NCI-H1048 (cell line): ENCODE measurements around the gene ZNF408.

ENCODE experiments used
- DNase-seq: peaks from one replicate; lab custom pipeline; 2025; lab: John Stamatoyannopoulos, UW

ZNF408 gene

GRCh38 chr11:46676436-46677158 lies 24.2 kb upstream of the ZNF408 start:
- DNase-seq, result no peak

- no peak for DNase-seq
Measured at GRCh38 chr11:46677169-46677568, 23.7 kb upstream of the ZNF408 start.

GRCh38 chr11:46677991-46678740 lies 22.7 kb upstream of the ZNF408 start:
- no peak for DNase-seq

- no peak for DNase-seq
Measured at GRCh38 chr11:46678741-46679130, 22.1 kb upstream of the ZNF408 start.

- no peak for DNase-seq
Measured at GRCh38 chr11:46679241-46680163, 21.3 kb upstream of the ZNF408 start.

- no peak for DNase-seq
Measured at GRCh38 chr11:46680164-46680760, 20.6 kb upstream of the ZNF408 start.

- DNase-seq, result no peak
Measured at GRCh38 chr11:46680815-46681214, 20.0 kb upstream of the ZNF408 start.

- no peak for DNase-seq
Measured at GRCh38 chr11:46681814-46682213, 19.0 kb upstream of the ZNF408 start.

- DNase-seq, result no peak
Measured at GRCh38 chr11:46682773-46683752, 17.8 kb upstream of the ZNF408 start.

- no peak for DNase-seq
Measured at GRCh38 chr11:46684367-46684766, 16.5 kb upstream of the ZNF408 start.

GRCh38 chr11:46686886-46687795 lies 13.7 kb upstream of the ZNF408 start:
- DNase-seq, result no peak

- DNase-seq, result no peak
Measured at GRCh38 chr11:46690702-46691101, 10.1 kb upstream of the ZNF408 start.

- DNase-seq, result no peak
Measured at GRCh38 chr11:46692450-46692849, 8.4 kb upstream of the ZNF408 start.

- no peak for DNase-seq
Measured at GRCh38 chr11:46693597-46694012, 7.2 kb upstream of the ZNF408 start.

- DNase-seq, result no peak
Measured at GRCh38 chr11:46694072-46694471, 6.8 kb upstream of the ZNF408 start.

- no peak for DNase-seq
Measured at GRCh38 chr11:46694607-46695006, 6.2 kb upstream of the ZNF408 start.

GRCh38 chr11:46695345-46696211 lies 5.3 kb upstream of the ZNF408 start:
- DNase-seq, result no peak

GRCh38 chr11:46696212-46696558 lies 4.6 kb upstream of the ZNF408 start:
- no peak for DNase-seq

- DNase-seq, result no peak
Measured at GRCh38 chr11:46697303-46697702, 3.5 kb upstream of the ZNF408 start.
